Prostate gland (tissue), 2 donors: ENCODE data around the gene ECE1.

ENCODE experiments used
- CTCF ChIP-seq, 4 experiments: fragments of 200-600 bp in 2 of 4; fragments of 450-650 bp in 2 of 4; sonication (generic) in 2 of 4; IDR thresholded peaks; 1 replicate in 3 of 4; 2 replicates in 1 of 4; pipeline ENCODE4 v1.5.1; 2016 to 2019; ENCODE audit warnings: antibody characterized with exemption in 4 of 4, mild to moderate bottlenecking in 2 of 4, moderate library complexity in 2 of 4
- POLR2A ChIP-seq: fragments of 450-650 bp; IDR thresholded peaks from one replicate; pipeline ENCODE4 v1.6.1; 2016; ENCODE audit warnings: antibody characterized with exemption, mild to moderate bottlenecking
- POLR2AphosphoS5 ChIP-seq: sonication (generic); formaldehyde crosslinking; IDR thresholded peaks from one replicate; pipeline ENCODE4 v1.6.1; 2017; ENCODE audit warnings: antibody characterized with exemption

- TF ChIP-seq CTCF (IDR thresholded peaks at IDR 0.05) (no peak), POLR2A (no peak), POLR2AphosphoS5 (peak; percentile 11)
These were observed 5.2 kb downstream of the ECE1 start for GRCh38 chr1:21285055-21285372.
